Testis (tissue), 3 donors: ENCODE data around the gene ERC1. TPM values are rescaled to one million over a fixed set of nuclear protein-coding genes. Genes with fewer than 3 reads are reported as not detected.

Experiments used
- DNase-seq: peaks from one replicate; pipeline ENCODE4 v3.0.0-alpha.2; 2019
- H3K27ac ChIP-seq, 2 donors: fragments of 200-600 bp; sonication (generic); one replicate each; pipeline ENCODE4 v1.5.1; 2019
- H3K27me3 ChIP-seq: fragments of 200-600 bp; sonication (generic); one replicate; pipeline ENCODE4 v1.5.1; 2019
- H3K36me3 ChIP-seq: fragments of 200-600 bp; sonication (generic); one replicate; pipeline ENCODE4 v1.5.1; 2017; ENCODE audit warnings: low read depth; ENCODE audit errors: missing control alignments
- H3K4me1 ChIP-seq: fragments of 200-600 bp; sonication (generic); one replicate; pipeline ENCODE4 v1.5.1; 2019
- H3K4me3 ChIP-seq, 2 donors: fragments of 200-600 bp; sonication (generic); one replicate each; pipeline ENCODE4 v1.5.1; 2017 to 2019
- H3K9me3 ChIP-seq: fragments of 200-600 bp; sonication (generic); one replicate; pipeline ENCODE4 v1.5.1; 2017
- CTCF ChIP-seq, 3 experiments: fragments of 450-650 bp in 2 of 3; fragments of 200-600 bp in 1 of 3; sonication (generic) in 1 of 3; IDR thresholded peaks; one replicate each; pipeline ENCODE4 v1.5.1; 2016 to 2019; ENCODE audit warnings: antibody characterized with exemption in 3 of 3, mild to moderate bottlenecking in 2 of 3, moderate library complexity in 1 of 3
- POLR2A ChIP-seq: fragments of 450-650 bp; IDR thresholded peaks from one replicate; pipeline ENCODE4 v1.6.1; 2017; ENCODE audit warnings: antibody characterized with exemption, mild to moderate bottlenecking, moderate library complexity
- WGBS, 2 donors: methylation state at CpG; one replicate each; pipeline ENCODE4 v1.1.5; 2018; 5-methylcytosine and 5-hydroxymethylcytosine counted together
- intact Hi-C: fragments of 100-400 bp; cut with DNase I; formaldehyde crosslinking; loops from one replicate; pipeline ENCODE4 v1.15.1; 2023; ENCODE audit warnings: low total_unique reads
- polyA plus RNA-seq: library from polyadenylated mRNA; stranded (reverse); fragments of 350-450 nt; fragmentation: Illumina TruSeq; extraction: RNeasy Lipid Tissue Mini Kit (QIAGEN cat#74804); gene quantifications from one replicate; pipeline ENCODE4 v1.2.3, GENCODE V29; 2014; ENCODE audit warnings: low read depth, low replicate concordance; ENCODE audit not compliant: insufficient read depth
- total RNA-seq, 2 donors: library from RNA; depleted of rRNA; stranded (reverse); fragments of >200 nt; gene quantifications; one replicate each; pipeline ENCODE4 v1.2.3, GENCODE V29; 2016

The ERC1 gene
- total and polyA plus RNA-seq, 3 donors from 2014 or later, result 25.8 to 109 (median 106) TPM

- 97% methylated on average over 1 of the region's 1 CpG for WGBS, 2 donors
- Histone ChIP-seq H3K27ac (no peak overlapping the region), H3K9me3 (no peaks in the 10 kb centered on the region), H3K4me3 (no peak overlapping the region), H3K36me3 (no peaks in the 10 kb centered on the region), H3K27me3 (no peaks in the 10 kb centered on the region), H3K4me1 (peaks cover 5% of the 10 kb centered on the region)
- no peak for DNase-seq
- intact Hi-C loops, result no loop called here
- no peak for TF ChIP-seq POLR2A
- TF ChIP-seq CTCF (IDR thresholded peaks at IDR 0.05), result no peak
Observed at GRCh38 chr12:1320021-1320420, 329.0 kb downstream of the ERC1 start.

- Histone ChIP-seq H3K27ac (no peak overlapping the region), H3K4me1 (peaks cover 5% of the 10 kb centered on the region), H3K36me3 (no peaks in the 10 kb centered on the region), H3K9me3 (no peaks in the 10 kb centered on the region), H3K27me3 (no peaks in the 10 kb centered on the region), H3K4me3 (no peak overlapping the region)
- DNase-seq, result no peak
- intact Hi-C loops, result no loop called here
- TF ChIP-seq CTCF (IDR thresholded peaks at IDR 0.05), result no peak
- no peak for TF ChIP-seq POLR2A
- 89 to 97% methylated on average over 3 of the region's 3 CpGs for WGBS, 2 donors
Observed at GRCh38 chr12:1322821-1323220, 331.8 kb downstream of the ERC1 start.

GRCh38 chr12:1324099-1324498 is 333.1 kb downstream of the ERC1 start:
- 80 to 98% methylated on average over 4 of the region's 4 CpGs for WGBS, 2 donors
- Histone ChIP-seq H3K4me1 (no peaks in the 10 kb centered on the region), H3K36me3 (no peaks in the 10 kb centered on the region), H3K9me3 (no peaks in the 10 kb centered on the region), H3K27me3 (no peaks in the 10 kb centered on the region), H3K27ac (no peak overlapping the region), H3K4me3 (no peak overlapping the region)
- no peak for TF ChIP-seq POLR2A
- no peak for TF ChIP-seq CTCF (IDR thresholded peaks at IDR 0.05)
- DNase-seq, result no peak
- intact Hi-C loops, result no loop called here

- H3K27me3 ChIP-seq, result no peaks in the 10 kb centered on the region
- TF ChIP-seq POLR2A (no peak), CTCF (IDR thresholded peaks at IDR 0.05) (no peak)
- no peaks in the 10 kb centered on the region for H3K4me1 ChIP-seq
- 74 to 75% methylated on average over 5 of the region's 5 CpGs for WGBS, 2 donors
- H3K27ac ChIP-seq, result no peak overlapping the region
- intact Hi-C loops, result no loop called here
- H3K9me3 ChIP-seq, result no peaks in the 10 kb centered on the region
- no peak for DNase-seq
- H3K36me3 ChIP-seq, result no peaks in the 10 kb centered on the region
- H3K4me3 ChIP-seq, result no peak overlapping the region
Observed at GRCh38 chr12:1324910-1325309, 333.9 kb downstream of the ERC1 start.

GRCh38 chr12:1325666-1326065 is 334.6 kb downstream of the ERC1 start:
- Histone ChIP-seq H3K27ac (no peak overlapping the region), H3K4me3 (no peak overlapping the region), H3K36me3 (no peaks in the 10 kb centered on the region), H3K27me3 (no peaks in the 10 kb centered on the region), H3K4me1 (no peaks in the 10 kb centered on the region), H3K9me3 (no peaks in the 10 kb centered on the region)
- WGBS, 2 donors, result 38 to 82% methylated on average over 1 of the region's 1 CpG
- intact Hi-C loops, result no loop called here
- DNase-seq, result no peak
- no peak for TF ChIP-seq POLR2A
- no peak for TF ChIP-seq CTCF (IDR thresholded peaks at IDR 0.05)
